ENCODE measurements around the gene CASZ1. TPM values are rescaled to one million over a fixed set of nuclear protein-coding genes. Genes with fewer than 3 reads are reported as not detected.

Gene CASZ1
- total and polyA plus RNA-seq, 9 of the 15 experiments (the other 6 are each of a cell fraction or from before 2014, with no cell fraction given): 0.01 to 4.0 (median 0.76) TPM; not detected in 1

DNA sequence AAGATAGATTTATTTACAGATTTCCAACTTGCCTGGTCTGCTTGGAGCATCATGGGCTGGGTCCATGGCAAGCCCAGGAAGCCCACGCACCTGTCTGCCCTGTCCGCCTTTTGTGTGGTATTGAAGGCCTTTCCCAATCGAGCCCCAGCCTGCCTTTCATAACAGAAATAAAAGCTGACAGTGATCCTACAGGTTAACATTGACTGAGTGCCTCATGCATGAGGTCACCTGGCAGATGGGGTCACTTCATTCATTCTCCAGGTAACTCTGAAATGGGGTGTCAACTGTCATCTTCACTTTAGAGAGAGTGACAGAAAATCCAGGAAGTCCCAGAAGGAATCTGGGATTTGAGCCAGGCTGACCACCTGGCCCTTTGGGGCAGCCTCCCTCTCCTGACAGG lies 36.3 kb upstream of the CASZ1 start (continued):
- TF ChIP-seq, protein P1, sequence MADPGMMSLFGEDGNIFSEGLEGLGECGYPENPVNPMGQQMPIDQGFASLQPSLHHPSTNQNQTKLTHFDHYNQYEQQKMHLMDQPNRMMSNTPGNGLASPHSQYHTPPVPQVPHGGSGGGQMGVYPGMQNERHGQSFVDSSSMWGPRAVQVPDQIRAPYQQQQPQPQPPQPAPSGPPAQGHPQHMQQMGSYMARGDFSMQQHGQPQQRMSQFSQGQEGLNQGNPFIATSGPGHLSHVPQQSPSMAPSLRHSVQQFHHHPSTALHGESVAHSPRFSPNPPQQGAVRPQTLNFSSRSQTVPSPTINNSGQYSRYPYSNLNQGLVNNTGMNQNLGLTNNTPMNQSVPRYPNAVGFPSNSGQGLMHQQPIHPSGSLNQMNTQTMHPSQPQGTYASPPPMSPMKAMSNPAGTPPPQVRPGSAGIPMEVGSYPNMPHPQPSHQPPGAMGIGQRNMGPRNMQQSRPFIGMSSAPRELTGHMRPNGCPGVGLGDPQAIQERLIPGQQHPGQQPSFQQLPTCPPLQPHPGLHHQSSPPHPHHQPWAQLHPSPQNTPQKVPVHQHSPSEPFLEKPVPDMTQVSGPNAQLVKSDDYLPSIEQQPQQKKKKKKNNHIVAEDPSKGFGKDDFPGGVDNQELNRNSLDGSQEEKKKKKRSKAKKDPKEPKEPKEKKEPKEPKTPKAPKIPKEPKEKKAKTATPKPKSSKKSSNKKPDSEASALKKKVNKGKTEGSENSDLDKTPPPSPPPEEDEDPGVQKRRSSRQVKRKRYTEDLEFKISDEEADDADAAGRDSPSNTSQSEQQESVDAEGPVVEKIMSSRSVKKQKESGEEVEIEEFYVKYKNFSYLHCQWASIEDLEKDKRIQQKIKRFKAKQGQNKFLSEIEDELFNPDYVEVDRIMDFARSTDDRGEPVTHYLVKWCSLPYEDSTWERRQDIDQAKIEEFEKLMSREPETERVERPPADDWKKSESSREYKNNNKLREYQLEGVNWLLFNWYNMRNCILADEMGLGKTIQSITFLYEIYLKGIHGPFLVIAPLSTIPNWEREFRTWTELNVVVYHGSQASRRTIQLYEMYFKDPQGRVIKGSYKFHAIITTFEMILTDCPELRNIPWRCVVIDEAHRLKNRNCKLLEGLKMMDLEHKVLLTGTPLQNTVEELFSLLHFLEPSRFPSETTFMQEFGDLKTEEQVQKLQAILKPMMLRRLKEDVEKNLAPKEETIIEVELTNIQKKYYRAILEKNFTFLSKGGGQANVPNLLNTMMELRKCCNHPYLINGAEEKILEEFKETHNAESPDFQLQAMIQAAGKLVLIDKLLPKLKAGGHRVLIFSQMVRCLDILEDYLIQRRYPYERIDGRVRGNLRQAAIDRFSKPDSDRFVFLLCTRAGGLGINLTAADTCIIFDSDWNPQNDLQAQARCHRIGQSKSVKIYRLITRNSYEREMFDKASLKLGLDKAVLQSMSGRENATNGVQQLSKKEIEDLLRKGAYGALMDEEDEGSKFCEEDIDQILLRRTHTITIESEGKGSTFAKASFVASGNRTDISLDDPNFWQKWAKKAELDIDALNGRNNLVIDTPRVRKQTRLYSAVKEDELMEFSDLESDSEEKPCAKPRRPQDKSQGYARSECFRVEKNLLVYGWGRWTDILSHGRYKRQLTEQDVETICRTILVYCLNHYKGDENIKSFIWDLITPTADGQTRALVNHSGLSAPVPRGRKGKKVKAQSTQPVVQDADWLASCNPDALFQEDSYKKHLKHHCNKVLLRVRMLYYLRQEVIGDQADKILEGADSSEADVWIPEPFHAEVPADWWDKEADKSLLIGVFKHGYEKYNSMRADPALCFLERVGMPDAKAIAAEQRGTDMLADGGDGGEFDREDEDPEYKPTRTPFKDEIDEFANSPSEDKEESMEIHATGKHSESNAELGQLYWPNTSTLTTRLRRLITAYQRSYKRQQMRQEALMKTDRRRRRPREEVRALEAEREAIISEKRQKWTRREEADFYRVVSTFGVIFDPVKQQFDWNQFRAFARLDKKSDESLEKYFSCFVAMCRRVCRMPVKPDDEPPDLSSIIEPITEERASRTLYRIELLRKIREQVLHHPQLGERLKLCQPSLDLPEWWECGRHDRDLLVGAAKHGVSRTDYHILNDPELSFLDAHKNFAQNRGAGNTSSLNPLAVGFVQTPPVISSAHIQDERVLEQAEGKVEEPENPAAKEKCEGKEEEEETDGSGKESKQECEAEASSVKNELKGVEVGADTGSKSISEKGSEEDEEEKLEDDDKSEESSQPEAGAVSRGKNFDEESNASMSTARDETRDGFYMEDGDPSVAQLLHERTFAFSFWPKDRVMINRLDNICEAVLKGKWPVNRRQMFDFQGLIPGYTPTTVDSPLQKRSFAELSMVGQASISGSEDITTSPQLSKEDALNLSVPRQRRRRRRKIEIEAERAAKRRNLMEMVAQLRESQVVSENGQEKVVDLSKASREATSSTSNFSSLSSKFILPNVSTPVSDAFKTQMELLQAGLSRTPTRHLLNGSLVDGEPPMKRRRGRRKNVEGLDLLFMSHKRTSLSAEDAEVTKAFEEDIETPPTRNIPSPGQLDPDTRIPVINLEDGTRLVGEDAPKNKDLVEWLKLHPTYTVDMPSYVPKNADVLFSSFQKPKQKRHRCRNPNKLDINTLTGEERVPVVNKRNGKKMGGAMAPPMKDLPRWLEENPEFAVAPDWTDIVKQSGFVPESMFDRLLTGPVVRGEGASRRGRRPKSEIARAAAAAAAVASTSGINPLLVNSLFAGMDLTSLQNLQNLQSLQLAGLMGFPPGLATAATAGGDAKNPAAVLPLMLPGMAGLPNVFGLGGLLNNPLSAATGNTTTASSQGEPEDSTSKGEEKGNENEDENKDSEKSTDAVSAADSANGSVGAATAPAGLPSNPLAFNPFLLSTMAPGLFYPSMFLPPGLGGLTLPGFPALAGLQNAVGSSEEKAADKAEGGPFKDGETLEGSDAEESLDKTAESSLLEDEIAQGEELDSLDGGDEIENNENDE (IDR thresholded peaks at IDR 0.05; ENCODE audit: low read depth, low read length): no peak
- TF ChIP-seq, protein P2, sequence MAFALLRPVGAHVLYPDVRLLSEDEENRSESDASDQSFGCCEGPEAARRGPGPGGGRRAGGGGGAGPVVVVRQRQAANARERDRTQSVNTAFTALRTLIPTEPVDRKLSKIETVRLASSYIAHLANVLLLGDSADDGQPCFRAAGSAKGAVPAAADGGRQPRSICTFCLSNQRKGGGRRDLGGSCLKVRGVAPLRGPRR (CRISPR knock-in tag; IDR thresholded peaks at IDR 0.05): no peak
- TF ChIP-seq HNRNPLL (IDR thresholded peaks at IDR 0.05; ENCODE audit: low read depth, low read length, poor library complexity, severe bottlenecking) (no peak), POLR2A (conservative IDR thresholded peaks at IDR 0.05) (no peak), ZNF316 (IDR thresholded peaks at IDR 0.05) (no peak), ZNF41 (CRISPR knock-in tag; conservative IDR thresholded peaks at IDR 0.05) (no peak)
